LNCAP (cell line): Measurements from ENCODE around the gene C2.

Source experiments
- TF ChIP-seq, protein P1 (sequence below): fragments of 450-650 bp; IDR thresholded peaks from 2 replicates; pipeline ENCODE4 v1.5.1; 2017; ENCODE audit warnings: mild to moderate bottlenecking

C2 gene

GRCh38 chr6:31892821-31893220, 34.7 kb upstream of the C2 start:
- TF ChIP-seq, protein P1, sequence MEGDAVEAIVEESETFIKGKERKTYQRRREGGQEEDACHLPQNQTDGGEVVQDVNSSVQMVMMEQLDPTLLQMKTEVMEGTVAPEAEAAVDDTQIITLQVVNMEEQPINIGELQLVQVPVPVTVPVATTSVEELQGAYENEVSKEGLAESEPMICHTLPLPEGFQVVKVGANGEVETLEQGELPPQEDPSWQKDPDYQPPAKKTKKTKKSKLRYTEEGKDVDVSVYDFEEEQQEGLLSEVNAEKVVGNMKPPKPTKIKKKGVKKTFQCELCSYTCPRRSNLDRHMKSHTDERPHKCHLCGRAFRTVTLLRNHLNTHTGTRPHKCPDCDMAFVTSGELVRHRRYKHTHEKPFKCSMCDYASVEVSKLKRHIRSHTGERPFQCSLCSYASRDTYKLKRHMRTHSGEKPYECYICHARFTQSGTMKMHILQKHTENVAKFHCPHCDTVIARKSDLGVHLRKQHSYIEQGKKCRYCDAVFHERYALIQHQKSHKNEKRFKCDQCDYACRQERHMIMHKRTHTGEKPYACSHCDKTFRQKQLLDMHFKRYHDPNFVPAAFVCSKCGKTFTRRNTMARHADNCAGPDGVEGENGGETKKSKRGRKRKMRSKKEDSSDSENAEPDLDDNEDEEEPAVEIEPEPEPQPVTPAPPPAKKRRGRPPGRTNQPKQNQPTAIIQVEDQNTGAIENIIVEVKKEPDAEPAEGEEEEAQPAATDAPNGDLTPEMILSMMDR = no peak

DNA sequence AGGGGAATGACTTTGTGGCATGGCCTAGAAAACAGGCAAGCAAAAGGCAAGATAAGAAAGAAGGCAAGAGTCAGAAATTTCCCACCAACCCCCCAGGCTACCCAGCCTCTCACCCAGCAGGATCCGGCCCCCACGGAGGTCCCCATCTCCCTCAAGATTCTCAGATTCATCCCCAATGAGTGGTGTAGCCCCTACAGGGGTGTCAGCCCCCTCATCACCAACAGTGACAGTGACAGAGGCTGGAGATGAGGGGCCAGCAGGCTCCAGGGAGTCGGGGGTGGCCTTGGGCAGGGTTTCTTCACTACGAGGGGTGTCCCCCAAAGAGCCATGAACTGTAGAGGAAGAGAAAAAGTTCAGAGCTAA, 31.0 kb upstream of the C2 start:
- TF ChIP-seq, protein P1 = no peak

- TF ChIP-seq, protein P1 = no peak
These were observed 30.5 kb upstream of the C2 start for GRCh38 chr6:31896856-31897611.

DNA sequence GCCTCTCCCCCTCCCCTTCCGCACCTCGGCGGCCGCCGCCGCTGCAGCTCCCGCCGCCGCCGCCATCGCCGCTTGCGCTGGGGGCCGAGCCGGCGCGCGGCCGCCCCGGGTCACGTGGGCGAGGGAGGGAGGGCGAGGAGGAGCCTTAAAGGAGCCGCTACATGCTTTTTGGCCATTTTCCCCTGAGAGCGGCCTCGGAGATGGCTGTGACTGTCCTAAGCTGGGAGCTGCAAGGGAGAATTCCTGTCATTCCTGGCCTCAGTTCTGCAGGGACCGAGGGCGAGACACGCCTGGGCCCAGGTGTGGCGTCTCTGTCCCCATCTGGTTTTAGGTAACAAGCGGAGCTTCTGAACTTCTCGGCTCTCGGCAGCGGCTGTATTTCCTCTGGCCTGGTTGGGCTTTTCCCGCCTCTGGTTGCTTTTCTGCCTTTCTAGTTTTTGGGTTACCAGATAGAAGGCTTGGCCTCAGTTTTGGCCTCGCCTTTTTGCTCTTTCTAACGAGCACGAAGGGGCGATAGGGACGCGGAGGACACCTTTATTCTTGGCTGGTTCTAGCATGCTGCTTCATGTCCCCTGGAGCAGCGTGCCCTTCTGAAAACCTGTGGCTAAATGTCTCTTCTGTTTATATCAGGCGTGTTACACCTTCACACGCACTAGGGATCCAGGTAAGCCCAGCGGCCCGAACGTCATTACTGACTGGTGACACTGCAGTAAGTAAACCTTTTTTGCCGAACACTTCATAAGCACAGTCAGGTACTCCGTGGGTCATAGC, 29.7 kb upstream of the C2 start, which contains the start of gene EHMT2:
Gene EHMT2, minus strand, starts transcription at position 87 of the 771 bp plus-strand sequence. Its CDS starts 21 bp downstream, at position 66.
- TF ChIP-seq, protein P1 = no peak

GRCh38 chr6:31898383-31899011, 29.0 kb upstream of the C2 start:
- TF ChIP-seq, protein P1 = no peak

DNA sequence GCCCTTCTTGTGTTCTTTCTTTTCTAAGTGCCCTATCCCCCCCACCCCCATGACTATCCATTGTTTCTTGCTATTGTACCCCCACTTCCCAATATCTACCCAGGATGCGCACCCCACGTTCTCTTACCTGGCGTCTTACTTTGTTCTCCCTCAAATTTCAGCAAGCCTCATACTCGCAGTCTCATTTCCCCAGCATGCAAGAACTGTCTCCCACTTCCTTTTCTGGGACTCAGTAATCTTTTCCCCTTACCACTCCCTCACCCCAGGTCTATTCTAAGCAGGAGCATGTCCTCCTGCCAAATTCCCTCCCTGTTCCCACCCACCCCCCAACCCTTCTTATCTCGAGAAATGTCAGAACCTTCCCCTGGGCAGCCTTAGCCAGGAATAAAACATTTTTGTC, 28.3 kb upstream of the C2 start:
- TF ChIP-seq, protein P1 = no peak

DNA sequence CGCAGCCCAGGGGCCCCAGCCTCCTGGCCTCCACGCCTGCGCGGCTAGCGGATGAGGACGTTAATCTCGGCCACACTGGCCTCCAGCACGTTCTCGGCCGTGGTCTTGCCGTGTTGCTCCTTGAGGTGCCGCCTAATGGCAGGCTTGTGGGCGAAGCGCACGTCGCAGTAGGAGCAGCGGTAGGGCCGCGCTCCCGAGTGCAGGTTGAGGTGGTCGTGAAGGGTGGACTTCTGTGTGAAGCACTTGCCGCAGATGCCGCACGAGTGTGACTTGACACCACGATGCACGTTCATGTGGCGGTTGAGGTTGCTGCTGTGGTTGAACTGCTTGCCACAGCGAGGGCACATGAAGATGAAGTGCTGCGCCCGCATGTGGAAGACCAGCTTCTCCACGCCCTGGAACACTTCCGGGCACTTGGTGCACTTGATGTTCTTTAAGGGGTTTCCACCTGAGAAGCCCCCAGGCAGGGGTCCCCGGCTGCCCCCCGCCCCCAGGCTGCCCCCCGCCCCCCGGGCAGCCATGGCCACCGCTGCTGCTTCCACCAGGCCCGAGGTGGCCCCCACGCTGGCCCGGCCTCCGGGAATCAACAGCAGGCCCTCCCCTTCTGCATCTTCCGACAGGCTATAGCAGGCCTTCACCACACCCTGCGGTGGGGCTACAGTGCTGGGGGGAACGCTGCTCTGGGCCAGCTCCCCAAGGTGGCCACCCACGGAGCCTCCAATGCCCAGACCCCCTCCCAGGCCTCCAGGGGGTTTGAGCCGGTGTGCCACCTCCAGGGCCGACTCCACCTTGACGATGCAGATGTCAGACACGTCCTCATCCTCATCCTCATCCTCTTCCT, 27.4 kb upstream of the C2 start:
- TF ChIP-seq, protein P1 = no peak
